Breast epithelium (tissue), 3 donors: ENCODE measurements around the gene PHC2.

Experiments
- CTCF ChIP-seq, 3 donors: fragments of 450-650 bp; IDR thresholded peaks; one replicate each; pipeline ENCODE4 v1.5.1; 2016 to 2017; ENCODE audit warnings: antibody characterized with exemption in 3 of 3, mild to moderate bottlenecking in 3 of 3, moderate library complexity in 3 of 3
- POLR2A ChIP-seq: fragments of 450-650 bp; IDR thresholded peaks from one replicate; pipeline ENCODE4 v1.6.1; 2016; ENCODE audit warnings: antibody characterized with exemption, mild to moderate bottlenecking, moderate library complexity

DNA sequence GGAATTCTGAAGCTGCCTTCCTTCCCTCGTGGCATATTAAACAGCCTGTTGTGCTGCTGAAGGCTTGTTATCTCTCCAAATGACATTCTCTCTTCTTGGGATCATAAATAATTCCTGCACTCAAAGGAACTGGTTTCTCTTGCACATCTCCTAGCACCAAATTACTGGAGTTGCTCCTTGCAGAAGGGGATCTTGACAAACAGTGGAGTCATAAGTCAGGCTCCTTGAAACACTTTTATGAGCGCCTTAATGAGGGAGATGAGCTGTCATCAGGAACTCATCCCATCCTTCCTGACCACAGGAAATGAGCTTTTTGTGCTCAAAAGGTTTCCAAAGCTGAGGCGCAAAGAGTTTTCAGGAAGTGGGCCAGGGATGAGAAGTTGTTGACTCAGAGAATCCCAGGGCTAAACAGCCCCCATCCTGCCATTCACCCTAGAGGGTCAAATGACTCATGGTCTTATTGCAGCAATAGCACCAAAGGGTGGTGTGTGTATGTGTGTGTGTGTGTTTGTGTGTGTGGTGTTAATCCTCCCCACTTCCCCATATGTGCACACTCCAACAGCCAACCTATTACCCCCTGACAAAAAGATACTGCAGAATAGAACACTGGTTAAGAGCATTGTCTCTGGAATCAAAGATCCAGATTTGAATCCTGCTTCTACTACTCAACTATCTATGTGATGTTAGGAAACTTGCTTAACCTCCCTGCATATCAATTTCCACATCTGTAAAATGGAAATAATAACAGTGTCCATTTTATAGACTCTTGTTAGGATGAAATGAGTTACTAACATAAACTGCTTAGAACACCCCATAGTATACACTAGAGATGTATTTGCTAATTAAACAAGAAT is 2.8 kb upstream of the PHC2 start:
- no peak for TF ChIP-seq CTCF (IDR thresholded peaks at IDR 0.05)
- TF ChIP-seq POLR2A, result no peak
